SK-N-SH (cell line): Measurements from ENCODE around the gene PALLD. TPM values are rescaled to one million over a fixed set of nuclear protein-coding genes. Genes with fewer than 3 reads are reported as not detected.

Source experiments
- CTCF ChIA-PET: fragments of 300-600, 350-600 bp; formaldehyde crosslinking; extraction: SDS; loops from one replicate; lab custom pipeline; 2021; lab: Yijun Ruan, JAX
- POLR2A ChIA-PET: fragments of 350-600 bp; sonication (Branson Sonifier 250); formaldehyde crosslinking; extraction: SDS; loops from one replicate; lab custom pipeline; 2020; ENCODE audit warnings: antibody characterized with exemption, inconsistent platforms; lab: Yijun Ruan, JAX
- DNase-seq: peaks from one replicate; pipeline ENCODE4 v3.0.0; 2012
- H2AFZ ChIP-seq: fragments of 200-600 bp; sonication (generic); 2 replicates; pipeline ENCODE4 v1.8.1; 2016; ENCODE audit warnings: antibody characterized with exemption, mild to moderate bottlenecking, low read depth
- H3F3A ChIP-seq: fragments of 200-600 bp; sonication (generic); replicated peaks from 2 replicates; pipeline ENCODE3; 2016; ENCODE audit warnings: antibody characterized with exemption, mild to moderate bottlenecking; ENCODE audit not compliant: insufficient read depth
- H3K27ac ChIP-seq, 2 experiments: fragments of 200-500 bp in 1 of 2; fragments of 200-600 bp in 1 of 2; sonication (Bioruptor generic) in 1 of 2; sonication (generic), shearing (Covaris generic) in 1 of 2; 2 replicates each; pipeline versions ENCODE4 v1.5.1 to v1.6.1; 2014 to 2016; ENCODE audit warnings: low read depth in 2 of 2, inconsistent platforms in 1 of 2, low read length in 1 of 2, mild to moderate bottlenecking in 1 of 2, mixed read lengths in 1 of 2
- H3K27me3 ChIP-seq: fragments of 200-600 bp; sonication (generic), shearing (Covaris generic); 2 replicates; pipeline ENCODE4 v1.6.1; 2016; ENCODE audit warnings: mixed run types; ENCODE audit not compliant: insufficient read depth
- H3K36me3 ChIP-seq, 2 experiments: fragments of 200-500 bp in 1 of 2; fragments of 200-600 bp in 1 of 2; sonication (Bioruptor generic) in 1 of 2; sonication (generic) in 1 of 2; replicated peaks in 1 of 2; 2 replicates each; pipeline versions ENCODE3 to v1.5.1; 2014 to 2016; ENCODE audit warnings: low read length in 1 of 2, mild to moderate bottlenecking in 1 of 2; ENCODE audit not compliant: insufficient read depth in 2 of 2, control insufficient read depth in 1 of 2
- H3K4me1 ChIP-seq, 2 experiments: fragments of 200-500 bp in 1 of 2; fragments of 200-600 bp in 1 of 2; sonication (Bioruptor generic) in 1 of 2; sonication (generic), shearing (Covaris generic) in 1 of 2; 2 replicates each; pipeline versions ENCODE4 v1.5.1 to v1.6.1; 2014 to 2016; ENCODE audit warnings: low read depth in 1 of 2, low read length in 1 of 2, mixed run types in 1 of 2; ENCODE audit not compliant: insufficient read depth in 2 of 2, control insufficient read depth in 1 of 2
- H3K4me2 ChIP-seq: fragments of 200-600 bp; sonication (generic), shearing (Covaris generic); 2 replicates; pipeline ENCODE4 v1.6.1; 2017; ENCODE audit warnings: mixed run types
- H3K4me3 ChIP-seq, 2 experiments: fragments of 200-500 bp in 1 of 2; fragments of 200-600 bp in 1 of 2; sonication (Bioruptor generic) in 1 of 2; sonication (generic), shearing (Covaris generic) in 1 of 2; 2 replicates each; pipeline versions ENCODE4 v1.5.1 to v1.8.1; 2014 to 2016; ENCODE audit warnings: low read depth in 2 of 2, inconsistent platforms in 1 of 2, low read length in 1 of 2, mild to moderate bottlenecking in 1 of 2, mixed read lengths in 1 of 2, moderate library complexity in 1 of 2
- H3K79me2 ChIP-seq: fragments of 200-600 bp; sonication (generic); 2 replicates; pipeline ENCODE4 v1.8.1; 2017; ENCODE audit warnings: mild to moderate bottlenecking; ENCODE audit not compliant: insufficient read depth
- H3K9ac ChIP-seq: fragments of 200-600 bp; sonication (generic); 2 replicates; pipeline ENCODE4 v1.6.1; 2017; ENCODE audit warnings: mixed run types
- H3K9me2 ChIP-seq: fragments of 200-600 bp; sonication (generic); 2 replicates; pipeline ENCODE4 v1.6.1; 2017; ENCODE audit warnings: mixed run types
- H3K9me3 ChIP-seq: fragments of 200-600 bp; sonication (generic); 2 replicates; pipeline ENCODE4 v1.6.1; 2017; ENCODE audit warnings: mixed run types, mild to moderate bottlenecking, moderate library complexity
- H4K20me1 ChIP-seq: fragments of 200-600 bp; sonication (generic); 2 replicates; pipeline ENCODE4 v1.6.1; 2017; ENCODE audit warnings: mild to moderate bottlenecking, mixed run types; ENCODE audit not compliant: insufficient read depth
- EP300 ChIP-seq, 2 experiments: IDR thresholded peaks; 2 replicates each; pipeline versions ENCODE4 v1.4.0 to v1.6.1; 2012; ENCODE audit warnings: borderline replicate concordance in 1 of 2, low read depth in 1 of 2, low read length in 1 of 2
- EZH2phosphoT487 ChIP-seq: fragments of 200-600 bp; sonication (generic); IDR thresholded peaks from 2 replicates; pipeline ENCODE4 v1.6.1; 2017; ENCODE audit warnings: low read depth, mixed run types, mild to moderate bottlenecking, antibody characterized with exemption, moderate library complexity, borderline replicate concordance
- FOXJ3 ChIP-seq: sonication (generic); formaldehyde crosslinking; IDR thresholded peaks from 2 replicates; pipeline ENCODE4 v1.5.1; 2020; ENCODE audit warnings: mild to moderate bottlenecking, missing genetic modification reagents
- FOXM1 ChIP-seq: IDR thresholded peaks from 2 replicates; pipeline ENCODE4 v1.4.0; 2012; ENCODE audit warnings: low read depth, mild to moderate bottlenecking
- GABPA ChIP-seq: IDR thresholded peaks from 2 replicates; pipeline ENCODE4 v1.4.0; 2012; ENCODE audit warnings: low read depth, mild to moderate bottlenecking
- GATA2 ChIP-seq: sonication (generic); formaldehyde crosslinking; IDR thresholded peaks from 2 replicates; pipeline ENCODE4 v1.5.0; 2020; ENCODE audit warnings: mild to moderate bottlenecking, missing genetic modification reagents
- MAX ChIP-seq: IDR thresholded peaks from 2 replicates; pipeline ENCODE4 v1.4.0; 2012; ENCODE audit warnings: low read depth
- MEF2A ChIP-seq: IDR thresholded peaks from 2 replicates; pipeline ENCODE4 v1.4.0; 2012; ENCODE audit warnings: low read depth, borderline replicate concordance
- MXI1 ChIP-seq: IDR thresholded peaks from 2 replicates; pipeline ENCODE4 v1.6.1; 2012; ENCODE audit warnings: mild to moderate bottlenecking, low read depth, low read length, improper control_type of control experiment
- NFIC ChIP-seq: IDR thresholded peaks from 2 replicates; pipeline ENCODE4 v1.4.0; 2012; ENCODE audit warnings: borderline replicate concordance
- NRF1 ChIP-seq: IDR thresholded peaks from 2 replicates; pipeline ENCODE4 v1.6.1; 2012; ENCODE audit warnings: low read depth, mild to moderate bottlenecking, low read length
- POLR2AphosphoS5 ChIP-seq: IDR thresholded peaks from 2 replicates; pipeline ENCODE4 v1.6.1; 2012; ENCODE audit warnings: low read depth, low read length
- RAD21 ChIP-seq: IDR thresholded peaks from 2 replicates; pipeline ENCODE4 v1.6.1; 2012; ENCODE audit warnings: mild to moderate bottlenecking, low read length
- RCOR1 ChIP-seq: fragments of 150-350 bp; IDR thresholded peaks from 2 replicates; pipeline ENCODE4 v1.6.1; 2017; ENCODE audit warnings: antibody characterized with exemption, low read length
- RFX5 ChIP-seq: IDR thresholded peaks from 2 replicates; pipeline ENCODE4 v1.6.1; 2012; ENCODE audit warnings: mild to moderate bottlenecking, improper control_type of control experiment, low read length
- RXRA ChIP-seq: IDR thresholded peaks from 2 replicates; pipeline ENCODE4 v1.4.0; 2012; ENCODE audit warnings: low read depth, mild to moderate bottlenecking, borderline replicate concordance
- TCF12 ChIP-seq: IDR thresholded peaks from 2 replicates; pipeline ENCODE4 v1.4.0; 2012
- TEAD4 ChIP-seq: IDR thresholded peaks from 2 replicates; pipeline ENCODE4 v1.4.0; 2012; ENCODE audit warnings: mild to moderate bottlenecking, borderline replicate concordance; ENCODE audit not compliant: insufficient read depth
- USF1 ChIP-seq: IDR thresholded peaks from 2 replicates; pipeline ENCODE4 v1.4.0; 2012; ENCODE audit warnings: low read depth, borderline replicate concordance
- YY1 ChIP-seq: IDR thresholded peaks from 2 replicates; pipeline ENCODE4 v1.4.0; 2012; ENCODE audit warnings: low read depth, mild to moderate bottlenecking
- ZBTB33 ChIP-seq: IDR thresholded peaks from 2 replicates; pipeline ENCODE4 v1.4.0; 2012; ENCODE audit warnings: low read depth, borderline replicate concordance
- WGBS: methylation state at CpG from one replicate; pipeline ENCODE4 v1.1.6; 2017; ENCODE audit warnings: low lambda C conversion rate; 5-methylcytosine and 5-hydroxymethylcytosine counted together
- polyA plus RNA-seq, 3 experiments: library from polyadenylated mRNA; depleted of rRNA; stranded (reverse); fragments of >200 nt; gene quantifications; 2 replicates each; pipeline ENCODE4 v1.2.3, GENCODE V29; 2012

PALLD gene
- polyA plus RNA-seq, 1 of the 3 experiments (the other 2 are of a cell fraction): 33.0 TPM

- H2AFZ ChIP-seq: no peak overlapping the region
- no peak overlapping the region for H3K4me2 ChIP-seq
- H3K36me3 ChIP-seq: no peaks in the 10 kb centered on the region
- peaks cover 3% of the 10 kb centered on the region for H3F3A ChIP-seq
- ChIA-PET POLR2A (no interaction called here), CTCF (no interaction called here)
- H3K27me3 ChIP-seq: no peaks in the 10 kb centered on the region
- H4K20me1 ChIP-seq: no peaks in the 10 kb centered on the region
- WGBS: 88% methylated on average over 1 of the region's 1 CpG
- H3K27ac ChIP-seq: no peak overlapping the region
- no peak overlapping the region for H3K4me3 ChIP-seq
- H3K79me2 ChIP-seq: no peaks in the 10 kb centered on the region
- H3K9ac ChIP-seq: no peak overlapping the region
- DNase-seq: no peak
- no peaks in the 10 kb centered on the region for H3K9me2 ChIP-seq
- TF ChIP-seq RFX5: no peak
- no peak for TF ChIP-seq NRF1
- no peak for TF ChIP-seq MAX
- TF ChIP-seq FOXM1: no peak
- TF ChIP-seq POLR2AphosphoS5: no peak
- no peak for TF ChIP-seq GATA2 (CRISPR knock-in tag)
- no peak for TF ChIP-seq TEAD4
- TF ChIP-seq RAD21: no peak
- no peak for TF ChIP-seq MEF2A
- no peak for TF ChIP-seq YY1
- TF ChIP-seq RXRA: no peak
- TF ChIP-seq EZH2phosphoT487: no peak
- TF ChIP-seq FOXJ3 (CRISPR knock-in tag): no peak
- TF ChIP-seq NFIC: no peak
- H3K9me3 ChIP-seq: no peaks in the 10 kb centered on the region
- H3K4me1 ChIP-seq: peaks cover 0 to 12% of the 10 kb centered on the region in 2 experiments; a peak in 1 of 4 replicates
Observed at GRCh38 chr4:168489616-168490015, 7.2 kb upstream of the PALLD start.

GRCh38 chr4:168490711-168491110, 6.1 kb upstream of the PALLD start:
- 91% methylated on average over 2 of the region's 2 CpGs for WGBS
- CTCF ChIA-PET: no interaction called here
- peaks cover 0 to 12% of the 10 kb centered on the region in 2 experiments; a peak in 2 of 4 replicates for H3K4me1 ChIP-seq
- H3K36me3 ChIP-seq: no peaks in the 10 kb centered on the region
- H4K20me1 ChIP-seq: no peaks in the 10 kb centered on the region
- H3K9me2 ChIP-seq: no peaks in the 10 kb centered on the region
- DNase-seq: no peak
- H3K9me3 ChIP-seq: no peaks in the 10 kb centered on the region
- TF ChIP-seq RFX5 (no peak), RCOR1 (no peak), NRF1 (no peak), TCF12 (no peak), MXI1 (no peak), YY1 (no peak), GABPA (no peak), ZBTB33 (no peak), USF1 (no peak), EP300 (IDR thresholded peaks at IDR 0.05; ENCODE audit: borderline replicate concordance in 1 of 2, low read depth in 1 of 2, low read length in 1 of 2) (no peak)
- TF ChIP-seq, all 33 proteins: peak for 0
- no peak overlapping the region for H2AFZ ChIP-seq
- no peak overlapping the region for H3K27ac ChIP-seq
- H3K4me2 ChIP-seq: no peak overlapping the region
- no peak overlapping the region for H3K9ac ChIP-seq
- no peaks in the 10 kb centered on the region for H3K79me2 ChIP-seq
- H3F3A ChIP-seq: no peaks in the 10 kb centered on the region
- H3K27me3 ChIP-seq: no peaks in the 10 kb centered on the region
- POLR2A ChIA-PET: no interaction called here
- H3K4me3 ChIP-seq: no peak overlapping the region
